Gastrocnemius medialis (tissue), 4 donors: ENCODE results near the gene SFMBT1.

Source experiments
- CTCF ChIP-seq, 5 experiments: fragments of 450-650 bp in 3 of 5; fragments of 200-600 bp in 2 of 5; sonication (generic) in 2 of 5; IDR thresholded peaks in 4 of 5; conservative IDR thresholded peaks in 1 of 5; 1 replicate in 4 of 5; 2 replicates in 1 of 5; pipeline ENCODE4 v1.5.1; 2016 to 2019; ENCODE audit warnings: antibody characterized with exemption in 5 of 5, mild to moderate bottlenecking in 3 of 5, moderate library complexity in 3 of 5
- POLR2A ChIP-seq, 2 donors: fragments of 450-650 bp; IDR thresholded peaks; one replicate each; pipeline ENCODE4 v1.6.1; 2017; ENCODE audit warnings: antibody characterized with exemption in 2 of 2, mild to moderate bottlenecking in 2 of 2, moderate library complexity in 2 of 2

- TF ChIP-seq CTCF (IDR thresholded peaks at IDR 0.05 in 4 of 5, conservative IDR thresholded peaks at IDR 0.05 in 1 of 5) (no peak), POLR2A (IDR thresholded peaks at IDR 0.05) (no peak)
These were observed 154.7 kb downstream of the SFMBT1 start for GRCh38 chr3:52891164-52891563.
